ENCODE results near the gene PCGF1.

GRCh38 chr2:74503506-74504475 lies 3.7 kb downstream of the PCGF1 start:
- TF ChIP-seq CTCF (conservative IDR thresholded peaks at IDR 0.05; ENCODE audit: low read depth, low read length): no peak
- no peak for TF ChIP-seq POLR2A (IDR thresholded peaks at IDR 0.05; ENCODE audit: low read depth, low read length)
- no peak for TF ChIP-seq USF2 (IDR thresholded peaks at IDR 0.05; ENCODE audit: low read depth, low read length)
- TF ChIP-seq MAFK (IDR thresholded peaks at IDR 0.05; ENCODE audit: low read depth, low read length): no peak
- TF ChIP-seq RFX5 (IDR thresholded peaks at IDR 0.05; ENCODE audit: low read depth, low read length): no peak
- TF ChIP-seq RAD21 (IDR thresholded peaks at IDR 0.05; ENCODE audit: low read length): no peak
- TF ChIP-seq FOS (IDR thresholded peaks at IDR 0.05; ENCODE audit: low read depth, low read length): no peak
- no peak for TF ChIP-seq ELK1 (IDR thresholded peaks at IDR 0.05; ENCODE audit: borderline replicate concordance, low read depth, low read length)
